SK-N-SH treated with all-trans-retinoic acid at 6 μM for 48 hours (cell line): ENCODE results near the gene CNST.

Experiments
- CREB5 ChIP-seq: fragments of 250-450 bp; sonication (Bioruptor Pico); IDR thresholded peaks from 2 replicates; pipeline ENCODE4 v1.5.1; 2020; ENCODE audit warnings: low read depth, mild to moderate bottlenecking, moderate library complexity
- ESRRG ChIP-seq: fragments of 250-450 bp; sonication (Bioruptor Pico); IDR thresholded peaks from 2 replicates; pipeline ENCODE4 v1.6.1; 2021; ENCODE audit warnings: mild to moderate bottlenecking
- OSR1 ChIP-seq: fragments of 250-450 bp; sonication (Bioruptor Pico); IDR thresholded peaks from 2 replicates; pipeline ENCODE4 v1.8.0; 2022; ENCODE audit warnings: moderate library complexity, mild to moderate bottlenecking, inconsistent platforms
- PPARA ChIP-seq: fragments of 250-450 bp; sonication (Bioruptor Pico); IDR thresholded peaks from 2 replicates; pipeline ENCODE4 v1.5.0; 2020; ENCODE audit warnings: mild to moderate bottlenecking, borderline replicate concordance
- ZNF70 ChIP-seq: fragments of 450-650 bp; formaldehyde crosslinking; IDR thresholded peaks from 2 replicates; pipeline ENCODE4 v1.5.0; 2020; ENCODE audit warnings: mild to moderate bottlenecking, moderate library complexity

DNA sequence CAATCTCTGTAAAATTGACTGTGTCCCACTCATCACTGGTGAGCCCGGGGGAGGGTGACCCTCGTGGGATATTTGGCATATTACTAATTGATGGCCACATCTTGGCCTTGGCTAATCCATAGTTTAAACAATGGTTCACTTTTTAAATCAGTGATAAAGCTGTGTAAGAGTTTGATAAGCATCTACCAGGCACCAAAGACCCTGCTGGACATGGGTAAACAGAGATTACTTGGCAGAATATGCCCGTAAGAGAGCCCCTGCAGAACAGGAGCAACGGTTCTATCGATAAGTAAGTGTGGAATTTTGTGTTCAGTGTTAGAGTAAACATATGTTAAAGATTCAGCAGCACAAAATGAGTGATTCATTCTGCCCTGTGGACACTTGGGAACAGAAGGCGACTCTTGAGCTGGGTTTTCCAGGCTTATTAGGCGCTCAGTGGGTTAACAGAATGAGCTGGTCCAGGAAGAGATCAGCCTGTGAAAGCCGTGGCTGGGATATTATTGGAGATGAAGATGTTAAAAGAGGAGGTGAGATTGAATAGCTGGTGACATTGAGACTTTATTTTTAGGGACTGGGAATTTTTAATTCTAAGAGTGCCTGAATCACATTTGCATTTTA lies 55.9 kb downstream of the CNST start:
- no peak for TF ChIP-seq ZNF70
- TF ChIP-seq CREB5, result no peak
- no peak for TF ChIP-seq OSR1 (CRISPR knock-in tag)
- no peak for TF ChIP-seq PPARA (CRISPR knock-in tag)
- no peak for TF ChIP-seq ESRRG (CRISPR knock-in tag)
